Ramos (cell line): ENCODE measurements around the gene IL6R.

ENCODE experiments used
- in situ Hi-C: fragments of 300-500 bp; cut with MboI; formaldehyde crosslinking; loops from one replicate; pipeline ENCODE4 v1.14.3; 2022; ENCODE audit warnings: low sequenced_read_pairs; ENCODE audit not compliant: unreplicated experiment

The IL6R gene

GRCh38 chr1:154443274-154444013, 38.3 kb downstream of the IL6R start:
- in situ Hi-C loops = no loop called here

DNA sequence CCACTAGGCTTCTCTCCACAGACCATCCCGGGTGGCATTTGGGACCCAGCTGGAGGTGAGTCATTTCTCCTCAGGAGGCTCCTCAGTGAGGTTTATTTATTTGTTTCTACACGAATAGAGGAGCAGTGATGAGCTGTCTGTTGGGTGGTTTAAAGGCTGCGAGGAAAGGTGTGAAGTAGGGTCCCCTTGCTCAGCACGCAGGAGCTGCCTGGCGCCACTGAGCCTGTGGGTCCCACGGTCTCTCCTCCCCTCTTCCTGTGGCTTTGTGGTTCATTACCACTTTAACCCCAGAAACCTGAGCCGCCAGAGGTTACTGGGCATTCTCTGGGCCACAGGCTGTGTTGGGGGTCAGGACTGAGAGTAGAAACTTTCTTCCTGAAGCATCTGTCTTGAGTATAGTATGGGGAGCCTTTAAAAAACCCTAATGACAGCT, 39.9 kb downstream of the IL6R start:
- in situ Hi-C loops = no loop called here

DNA sequence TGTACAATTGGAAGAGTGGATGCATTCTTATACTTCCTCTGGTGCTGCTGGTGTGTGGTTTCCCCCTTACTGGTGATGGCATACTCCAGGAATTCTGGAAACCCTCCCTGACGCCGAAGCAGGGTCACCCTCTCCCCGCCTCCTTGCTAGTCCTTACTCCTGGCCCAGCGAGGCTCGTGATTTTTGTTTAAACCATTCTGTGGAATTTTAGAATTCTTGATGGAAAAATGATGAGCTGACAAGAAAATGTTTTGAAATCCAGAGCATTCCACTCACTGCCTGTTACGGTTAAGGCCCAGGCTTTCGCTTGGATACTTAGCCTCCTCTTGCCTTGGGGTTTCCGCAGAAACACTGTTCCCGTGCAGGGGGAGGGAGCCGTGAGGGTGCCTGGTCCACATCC, 41.1 kb downstream of the IL6R start:
- in situ Hi-C loops = no loop called here

DNA sequence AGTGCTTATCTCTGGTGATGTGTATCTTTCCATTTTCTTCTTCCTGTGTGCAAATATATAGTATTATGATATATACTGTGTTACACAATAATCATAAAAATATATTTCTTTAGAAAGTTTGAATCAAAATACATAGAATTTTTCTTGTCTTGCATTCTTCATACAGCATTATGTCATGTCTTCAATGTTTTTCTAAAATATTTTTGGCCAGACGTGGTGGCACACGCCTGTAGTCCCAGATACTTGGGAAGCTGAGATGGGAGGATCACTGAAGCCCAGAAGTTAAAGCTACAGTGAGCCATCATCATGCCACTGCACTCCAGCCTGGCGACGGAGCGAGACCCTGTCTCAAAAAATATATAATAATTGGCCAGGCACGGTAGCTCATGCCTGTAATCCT, 41.6 kb downstream of the IL6R start:
- in situ Hi-C loops = no loop called here

DNA sequence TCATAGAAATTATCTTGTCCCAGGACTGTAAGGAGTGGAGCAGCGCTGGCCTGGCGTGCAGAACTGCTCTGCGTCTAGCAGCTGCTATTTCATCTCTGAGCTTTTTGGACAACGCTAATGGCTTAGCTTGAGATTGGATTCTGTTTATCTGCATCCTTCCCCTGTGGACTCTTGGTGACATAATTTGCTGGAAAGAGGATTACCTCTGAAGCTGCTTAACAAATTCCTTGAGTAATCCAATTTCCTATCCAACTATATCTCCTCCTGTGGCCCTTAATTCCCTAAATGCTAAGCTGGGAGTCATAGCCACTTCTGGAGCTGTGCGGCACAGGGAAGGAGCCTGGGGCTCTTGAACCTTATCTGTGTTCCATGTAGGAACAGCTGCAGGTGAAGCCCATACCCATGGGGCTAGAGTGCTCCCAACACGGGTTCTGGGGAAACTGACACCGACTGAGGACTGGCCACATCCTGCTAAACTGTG, 43.2 kb downstream of the IL6R start:
- in situ Hi-C loops = no loop called here

DNA sequence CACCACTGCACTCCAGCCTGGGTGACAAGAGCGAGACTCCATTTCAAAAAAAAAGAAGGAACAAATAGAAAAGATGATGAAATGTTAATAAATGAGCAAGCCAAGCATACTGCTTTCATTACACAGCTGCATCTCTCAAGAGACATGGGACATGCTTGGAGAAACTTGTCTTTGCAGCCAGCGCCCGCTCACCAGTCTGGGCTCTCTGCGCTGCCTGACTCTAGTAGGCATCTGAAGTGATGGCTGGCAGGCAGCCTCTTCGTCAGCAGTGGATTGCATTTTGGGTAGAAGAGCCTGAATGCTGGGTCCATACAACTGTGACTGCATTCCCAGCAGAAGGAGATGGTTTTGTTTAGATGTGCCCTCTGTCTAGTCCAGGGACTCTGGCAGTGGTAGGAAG, 48.0 kb downstream of the IL6R start:
- in situ Hi-C loops = no loop called here

GRCh38 chr1:154453574-154454352, 48.6 kb downstream of the IL6R start:
- in situ Hi-C loops = no loop called here

- in situ Hi-C loops = no loop called here
These were observed 49.4 kb downstream of the IL6R start for GRCh38 chr1:154454386-154455120.

GRCh38 chr1:154456631-154457030, 51.5 kb downstream of the IL6R start:
- in situ Hi-C loops = no loop called here

- in situ Hi-C loops = no loop called here
These were observed 53.9 kb downstream of the IL6R start for GRCh38 chr1:154459080-154459479.

GRCh38 chr1:154460695-154461260, 55.6 kb downstream of the IL6R start:
- in situ Hi-C loops = no loop called here

DNA sequence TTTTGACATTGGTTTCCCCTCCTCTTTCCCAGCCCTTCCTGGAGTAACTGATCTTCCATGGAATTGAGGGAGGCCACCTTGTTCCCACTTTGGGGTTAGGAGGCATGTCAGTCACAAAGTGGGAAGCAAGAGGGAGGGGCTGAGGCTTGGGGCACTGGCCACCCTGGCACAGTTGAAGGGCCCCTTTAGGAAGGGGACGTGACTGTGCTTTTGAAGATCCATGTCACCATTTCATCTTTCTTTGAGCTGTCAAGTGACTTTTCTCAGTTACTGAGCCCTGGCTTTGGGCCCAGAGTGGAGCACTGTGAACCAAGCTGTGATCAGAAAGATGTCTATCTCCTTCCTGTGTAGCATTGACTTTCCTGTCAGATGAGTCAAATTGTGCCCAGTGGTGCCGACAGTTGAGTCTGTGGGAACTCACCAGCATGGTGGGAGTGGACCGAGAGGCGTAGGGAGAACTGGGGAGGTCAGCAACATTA, 58.4 kb downstream of the IL6R start:
- in situ Hi-C loops = no loop called here

GRCh38 chr1:154465621-154466195, 60.6 kb downstream of the IL6R start:
- in situ Hi-C loops = no loop called here

- in situ Hi-C loops = no loop called here
These were observed 61.1 kb downstream of the IL6R start for GRCh38 chr1:154466206-154466605.

- in situ Hi-C loops = no loop called here
These were observed 61.8 kb downstream of the IL6R start for GRCh38 chr1:154466921-154467417.

DNA sequence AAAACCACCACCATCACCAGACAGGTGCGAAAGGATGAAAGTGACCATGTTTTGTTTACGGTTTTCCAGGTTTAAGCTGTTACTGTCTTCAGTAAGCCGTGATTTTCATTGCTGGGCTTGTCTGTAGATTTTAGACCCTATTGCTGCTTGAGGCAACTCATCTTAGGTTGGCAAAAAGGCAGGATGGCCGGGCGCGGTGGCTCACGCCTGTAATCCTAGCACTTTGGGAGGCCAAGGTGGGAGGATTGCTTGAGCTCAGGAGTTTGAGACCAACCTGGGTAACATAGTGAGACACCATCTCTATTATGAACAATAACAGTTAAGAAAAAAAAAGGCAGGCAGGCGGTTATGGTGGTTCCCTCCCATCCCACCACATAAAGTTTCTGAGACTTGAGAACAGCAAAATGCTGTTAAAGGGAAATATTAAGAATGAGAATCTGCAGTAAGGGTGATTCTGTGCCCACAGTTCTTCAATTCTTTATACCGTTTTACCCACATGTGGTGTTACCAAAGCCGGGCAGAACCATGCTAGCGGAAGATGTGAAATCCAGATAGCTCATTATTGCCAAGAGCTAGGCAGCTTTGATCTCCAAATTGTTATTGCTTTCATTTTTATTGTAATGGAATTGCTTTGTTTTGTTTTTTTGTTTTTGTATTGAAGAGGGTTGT, 62.4 kb downstream of the IL6R start:
- in situ Hi-C loops = no loop called here

DNA sequence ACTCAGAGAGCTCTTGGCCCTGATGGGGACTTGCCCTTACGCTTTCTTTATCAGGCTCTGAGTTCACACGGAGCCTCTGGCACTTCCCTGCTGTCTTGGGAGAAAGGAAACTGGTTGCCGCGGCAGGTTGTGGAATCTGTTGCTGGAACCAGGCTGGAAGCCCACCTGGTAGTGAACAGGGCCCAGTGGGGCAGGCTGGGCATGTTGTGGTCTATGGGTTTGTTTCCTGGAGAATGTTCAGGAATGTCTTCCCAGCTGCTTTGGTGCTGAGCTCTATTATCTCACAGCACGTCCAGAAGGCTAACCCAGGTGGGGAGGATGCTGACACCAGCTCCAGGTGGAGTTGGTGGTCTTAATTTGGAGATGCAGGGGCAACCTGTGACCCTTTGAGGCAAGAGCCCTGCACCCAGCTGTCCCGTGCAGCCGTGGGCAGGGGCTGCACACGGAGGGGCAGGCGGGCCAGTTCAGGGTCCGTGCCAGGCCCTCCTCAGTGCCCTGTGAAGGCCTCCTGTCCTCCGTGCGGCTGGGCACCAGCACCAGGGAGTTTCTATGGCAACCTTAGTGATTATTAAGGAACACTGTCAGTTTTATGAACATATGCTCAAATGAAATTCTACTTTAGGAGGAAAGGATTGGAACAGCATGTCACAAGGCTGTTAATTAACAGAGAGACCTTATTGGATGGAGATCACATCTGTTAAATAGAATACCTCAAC, 63.5 kb downstream of the IL6R start:
- in situ Hi-C loops = no loop called here

- in situ Hi-C loops = no loop called here
These were observed 64.9 kb downstream of the IL6R start for GRCh38 chr1:154469844-154470560.
